Activated CD4-positive, alpha-beta T cell treated with anti-CD3 and anti-CD28 coated beads, Interleukin-10, Interleukin-2, amounts not matched to agents 100 ng/mL and 50 ng/mL, durations not matched to agents 16 hours and 8 hours (primary cell): ENCODE data around the gene RCAN3.
A peak's percentile ranks its signal among the peaks of the same experiment; 100 is the strongest.
"Not testable (repeated sequence)": the region's sequence is repeated elsewhere in the genome, so short reads cannot be mapped to it uniquely, and the experiment has no call there.

Experiments used
- DNase-seq: peaks from one replicate; pipeline ENCODE4 v3.0.0-alpha.2; 2020

The RCAN3 gene

GRCh38 chr1:24515671-24516209 lies 13.1 kb downstream of the RCAN3 start:
- not testable (repeated sequence) for DNase-seq

- DNase-seq: no peak
These were observed 13.9 kb downstream of the RCAN3 start for GRCh38 chr1:24516506-24516905.

- no peak for DNase-seq
These were observed 15.3 kb downstream of the RCAN3 start for GRCh38 chr1:24517898-24518297.

GRCh38 chr1:24520282-24520681 lies 17.6 kb downstream of the RCAN3 start:
- not testable (repeated sequence) for DNase-seq

GRCh38 chr1:24525606-24526005 lies 23.0 kb downstream of the RCAN3 start:
- no peak for DNase-seq

- DNase-seq: no peak
These were observed 23.4 kb downstream of the RCAN3 start for GRCh38 chr1:24526045-24526444.

GRCh38 chr1:24526940-24527542 lies 24.4 kb downstream of the RCAN3 start:
- DNase-seq: peak; percentile 55

- DNase-seq: no peak
These were observed 26.1 kb downstream of the RCAN3 start for GRCh38 chr1:24528744-24529143.

GRCh38 chr1:24529292-24529691 lies 26.7 kb downstream of the RCAN3 start:
- DNase-seq: not testable (repeated sequence)

- peak; percentile 85 for DNase-seq
These were observed 32.4 kb downstream of the RCAN3 start for GRCh38 chr1:24535021-24535424.

- DNase-seq: no peak
These were observed 33.1 kb downstream of the RCAN3 start for GRCh38 chr1:24535778-24536177.

- peak; percentile 84 for DNase-seq
These were observed 33.8 kb downstream of the RCAN3 start for GRCh38 chr1:24536391-24536840.

- DNase-seq: peak; percentile 82
These were observed 37.6 kb downstream of the RCAN3 start for GRCh38 chr1:24540051-24540905.

GRCh38 chr1:24540906-24541710 lies 38.5 kb downstream of the RCAN3 start:
- DNase-seq: peak; percentile 72

- DNase-seq: peak; percentile 32
These were observed 39.2 kb downstream of the RCAN3 start for GRCh38 chr1:24541711-24542346.

- DNase-seq: no peak
These were observed 41.6 kb downstream of the RCAN3 start for GRCh38 chr1:24544239-24544638.

- no peak for DNase-seq
These were observed 43.0 kb downstream of the RCAN3 start for GRCh38 chr1:24545662-24546061.

GRCh38 chr1:24547195-24547594 lies 44.6 kb downstream of the RCAN3 start:
- DNase-seq: no peak

GRCh38 chr1:24548070-24548469 lies 45.4 kb downstream of the RCAN3 start:
- DNase-seq: no peak

- DNase-seq: not testable (repeated sequence)
These were observed 46.6 kb downstream of the RCAN3 start for GRCh38 chr1:24549210-24549609.

GRCh38 chr1:24551290-24551959 lies 48.8 kb downstream of the RCAN3 start:
- no peak for DNase-seq

GRCh38 chr1:24551960-24552571 lies 49.4 kb downstream of the RCAN3 start:
- no peak for DNase-seq
